Spinal cord (tissue), 10 donors: Measurements from ENCODE around the gene NUP133. TPM values are rescaled to one million over a fixed set of nuclear protein-coding genes. Genes with fewer than 3 reads are reported as not detected.

Experiments used
- DNase-seq, 6 donors: peaks; one replicate each; pipeline versions ENCODE4 v3.0.0 to v3.0.0-alpha.2; 2013 to 2015; ENCODE audit warnings: low spot score in 6 of 6, low read depth in 4 of 6
- H3K27ac ChIP-seq: one replicate; pipeline ENCODE4 v1.5.1; 2013; ENCODE audit warnings: low read depth, low read length, control low read depth
- H3K27me3 ChIP-seq: one replicate; pipeline ENCODE4 v1.6.1; 2013; ENCODE audit warnings: low read length; ENCODE audit not compliant: control insufficient read depth, insufficient read depth
- H3K36me3 ChIP-seq: one replicate; pipeline ENCODE4 v1.6.1; 2013; ENCODE audit warnings: low read length; ENCODE audit not compliant: control insufficient read depth, insufficient read depth
- H3K4me1 ChIP-seq: one replicate; pipeline ENCODE4 v1.6.1; 2013; ENCODE audit warnings: low read length; ENCODE audit not compliant: control insufficient read depth, insufficient read depth
- H3K4me3 ChIP-seq: one replicate; pipeline ENCODE4 v1.5.1; 2013; ENCODE audit warnings: low read depth, low read length, control low read depth
- H3K9me3 ChIP-seq: one replicate; pipeline ENCODE4 v1.6.1; 2013; ENCODE audit warnings: low read length; ENCODE audit not compliant: control insufficient read depth, insufficient read depth
- WGBS: methylation state at CpG from one replicate; pipeline ENCODE4 v1.1.5; 2013; ENCODE audit warnings: missing lambda C conversion rate; ENCODE audit not compliant: insufficient coverage; 5-methylcytosine and 5-hydroxymethylcytosine counted together
- long read RNA-seq, 4 donors: transcript quantifications; one replicate each; lab custom pipeline, GENCODE V29; 2026
- polyA plus RNA-seq, 2 donors: library from polyadenylated mRNA; unstranded; fragments of 120-200 nt; gene quantifications; one replicate each; pipeline ENCODE4 v1.2.1, GENCODE V29; 2013; ENCODE audit not compliant: insufficient read length in 2 of 2
- total RNA-seq, 2 donors: library from RNA; depleted of rRNA in 1 of 2; stranded (reverse); fragments of 120-200 nt in 1 of 2; fragments of >200 nt in 1 of 2; gene quantifications; one replicate each; pipeline versions ENCODE4 v1.2.3 to v1.2.4, GENCODE V29; 2013 to 2014
- donor health status: healthy.

The NUP133 gene
- total RNA-seq (10 to 100 TPM; 46.4 to 57.5 TPM), polyA plus RNA-seq (10 to 100 TPM; 38.8 to 41.2 TPM)
- long read RNA-seq, donor 1, full-length matches to known transcripts, result 3 of 3 reads
- long read RNA-seq, donor 1, partial matches to known transcripts, result 0 of 3 reads
- long read RNA-seq, donor 1, other reads (novel, unspliced or antisense), result 0 of 3 reads
- long read RNA-seq, donor 2, full-length matches to known transcripts, result 2 of 2 reads
- long read RNA-seq, donor 2, partial matches to known transcripts, result 0 of 2 reads
- long read RNA-seq, donor 2, other reads (novel, unspliced or antisense), result 0 of 2 reads
- long read RNA-seq, donor 3, full-length matches to known transcripts, result 2 of 2 reads
- long read RNA-seq, donor 3, partial matches to known transcripts, result 0 of 2 reads
- long read RNA-seq, donor 3, other reads (novel, unspliced or antisense), result 0 of 2 reads
- long read RNA-seq, donor 4, full-length matches to known transcripts, result 4 of 4 reads
- long read RNA-seq, donor 4, partial matches to known transcripts, result 0 of 4 reads
- long read RNA-seq, donor 4, other reads (novel, unspliced or antisense), result 0 of 4 reads

- no peaks in the 10 kb centered on the region for H3K36me3 ChIP-seq
- H3K27me3 ChIP-seq, result no peaks in the 10 kb centered on the region
- WGBS, result under 1% methylated on average over 65 of the region's 65 CpGs
- DNase-seq, result peak; percentile 96 to 99 (median 98)
- H3K9me3 ChIP-seq, result no peaks in the 10 kb centered on the region
- peak within 1 kb of the TSS; percentile 96 for H3K27ac ChIP-seq
- peaks cover 6% of the 10 kb centered on the region for H3K4me1 ChIP-seq
- peak within 1 kb of the TSS; percentile 97 for H3K4me3 ChIP-seq
These were observed at the start of gene NUP133 for GRCh38 chr1:229507951-229508822. Gene NUP133 (minus strand): TSS chr1:229508341. CDS start chr1:229508249, 92 bp downstream.

- peak in 1 of 6 donors; percentile 15 for DNase-seq
- Histone ChIP-seq H3K27ac (peak overlapping the region; percentile 33), H3K4me3 (peak overlapping the region; percentile 56), H3K9me3 (no peaks in the 10 kb centered on the region), H3K27me3 (no peaks in the 10 kb centered on the region), H3K36me3 (no peaks in the 10 kb centered on the region), H3K4me1 (peaks cover 24% of the 10 kb centered on the region)
- no CpG with 5 or more reads among the region's 5 CpGs for WGBS
These were observed 49.2 kb upstream of the NUP133 start for GRCh38 chr1:229557200-229557850.

GRCh38 chr1:229554886-229555621 is 46.9 kb upstream of the NUP133 start:
- 74% methylated on average over 10 of the region's 10 CpGs for WGBS
- Histone ChIP-seq H3K27me3 (no peaks in the 10 kb centered on the region), H3K36me3 (no peaks in the 10 kb centered on the region), H3K27ac (no peak overlapping the region), H3K4me1 (peaks cover 24% of the 10 kb centered on the region), H3K9me3 (no peaks in the 10 kb centered on the region), H3K4me3 (no peak overlapping the region)
- DNase-seq, result no peak

- Histone ChIP-seq H3K4me3 (no peak overlapping the region), H3K27ac (no peak overlapping the region), H3K9me3 (no peaks in the 10 kb centered on the region), H3K36me3 (peaks cover 3% of the 10 kb centered on the region), H3K4me1 (peaks cover 18% of the 10 kb centered on the region), H3K27me3 (no peaks in the 10 kb centered on the region)
- DNase-seq, result no peak
- WGBS, result 95% methylated on average over 6 of the region's 7 CpGs
These were observed 45.5 kb upstream of the NUP133 start for GRCh38 chr1:229553621-229554130.

DNA sequence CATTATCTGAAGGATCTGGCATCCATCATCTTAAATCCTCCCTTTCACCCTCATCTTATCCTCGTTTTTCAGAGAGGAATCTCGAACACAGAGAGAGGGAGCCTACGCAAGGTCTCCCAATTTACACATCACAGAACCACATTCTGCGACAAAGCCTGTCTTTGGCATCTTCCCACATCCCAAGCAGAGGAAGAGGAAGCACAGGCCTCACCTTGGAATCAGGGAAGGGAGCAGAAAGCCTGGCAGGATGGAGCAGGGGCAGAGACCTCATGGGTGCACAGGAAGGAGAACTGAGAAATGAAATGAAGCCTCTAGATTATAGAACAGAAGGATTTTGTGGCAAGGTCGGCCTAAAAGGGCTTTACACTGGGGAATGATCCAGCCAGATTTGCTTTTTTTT is 44.6 kb upstream of the NUP133 start:
- DNase-seq, result no peak
- Histone ChIP-seq H3K36me3 (peaks cover 3% of the 10 kb centered on the region), H3K4me3 (no peak overlapping the region), H3K27me3 (no peaks in the 10 kb centered on the region), H3K4me1 (peaks cover 17% of the 10 kb centered on the region), H3K9me3 (no peaks in the 10 kb centered on the region), H3K27ac (no peak overlapping the region)
- WGBS, result 80% methylated on average over 3 of the region's 5 CpGs

- Histone ChIP-seq H3K4me3 (no peak overlapping the region), H3K36me3 (peaks cover 15% of the 10 kb centered on the region), H3K4me1 (peaks cover 7% of the 10 kb centered on the region), H3K27ac (no peak overlapping the region), H3K9me3 (no peaks in the 10 kb centered on the region), H3K27me3 (no peaks in the 10 kb centered on the region)
- DNase-seq, result no peak
- WGBS, result 78% methylated on average over 1 of the region's 3 CpGs
These were observed 42.8 kb upstream of the NUP133 start for GRCh38 chr1:229550812-229551567.

GRCh38 chr1:229547542-229547941 is 39.4 kb upstream of the NUP133 start:
- H3K27ac ChIP-seq, result no peak overlapping the region
- 38% methylated on average over 3 of the region's 7 CpGs for WGBS
- peak in 1 of 6 donors; percentile 47 for DNase-seq

GRCh38 chr1:229544587-229544986 is 36.4 kb upstream of the NUP133 start:
- H3K27ac ChIP-seq, result no peak overlapping the region
- H3K4me3 ChIP-seq, result no peak overlapping the region
- H3K4me1 ChIP-seq, result no peaks in the 10 kb centered on the region
- H3K9me3 ChIP-seq, result no peaks in the 10 kb centered on the region
- H3K27me3 ChIP-seq, result no peaks in the 10 kb centered on the region
- WGBS, result no CpG with 5 or more reads among the region's 1 CpG
- DNase-seq, result no peak
- peaks cover 33% of the 10 kb centered on the region for H3K36me3 ChIP-seq

More at GRCh38 chr1:229547542-229547941, 39.4 kb upstream of the NUP133 start:
- Histone ChIP-seq H3K4me1 (no peaks in the 10 kb centered on the region), H3K27me3 (no peaks in the 10 kb centered on the region), H3K9me3 (no peaks in the 10 kb centered on the region), H3K4me3 (no peak overlapping the region), H3K36me3 (peaks cover 23% of the 10 kb centered on the region)
